SK-N-SH (cell line): ENCODE results near the gene PPP1R1B.

Source experiments
- EP300 ChIP-seq, 2 experiments: IDR thresholded peaks; 2 replicates each; pipeline versions ENCODE4 v1.4.0 to v1.6.1; 2012; ENCODE audit warnings: borderline replicate concordance in 1 of 2, low read depth in 1 of 2, low read length in 1 of 2
- FOXM1 ChIP-seq: IDR thresholded peaks from 2 replicates; pipeline ENCODE4 v1.4.0; 2012; ENCODE audit warnings: low read depth, mild to moderate bottlenecking
- GABPA ChIP-seq: IDR thresholded peaks from 2 replicates; pipeline ENCODE4 v1.4.0; 2012; ENCODE audit warnings: low read depth, mild to moderate bottlenecking
- MXI1 ChIP-seq: IDR thresholded peaks from 2 replicates; pipeline ENCODE4 v1.6.1; 2012; ENCODE audit warnings: mild to moderate bottlenecking, low read depth, low read length, improper control_type of control experiment
- PBX3 ChIP-seq: IDR thresholded peaks from 2 replicates; pipeline ENCODE4; 2012
- POLR2AphosphoS5 ChIP-seq: IDR thresholded peaks from 2 replicates; pipeline ENCODE4 v1.6.1; 2012; ENCODE audit warnings: low read depth, low read length
- REST ChIP-seq: IDR thresholded peaks from 2 replicates; pipeline ENCODE4 v1.6.1; 2012; ENCODE audit warnings: mild to moderate bottlenecking, low read depth, low read length, moderate library complexity
- RFX5 ChIP-seq: IDR thresholded peaks from 2 replicates; pipeline ENCODE4 v1.6.1; 2012; ENCODE audit warnings: mild to moderate bottlenecking, improper control_type of control experiment, low read length
- SMC3 ChIP-seq: IDR thresholded peaks from 2 replicates; pipeline ENCODE4 v1.6.1; 2012; ENCODE audit warnings: low read depth, low read length, improper control_type of control experiment
- TEAD4 ChIP-seq: IDR thresholded peaks from 2 replicates; pipeline ENCODE4 v1.4.0; 2012; ENCODE audit warnings: mild to moderate bottlenecking, borderline replicate concordance; ENCODE audit not compliant: insufficient read depth
- TF ChIP-seq, protein P1 (sequence below): fragments of 200-600 bp; sonication (generic); IDR thresholded peaks from 2 replicates; pipeline ENCODE4 v1.6.1; 2017; ENCODE audit warnings: antibody characterized with exemption, mild to moderate bottlenecking, moderate library complexity
- TF ChIP-seq, protein P2 (sequence below): fragments of 150-350 bp; IDR thresholded peaks from 2 replicates; pipeline ENCODE4 v1.6.1; 2017; ENCODE audit warnings: antibody characterized with exemption, low read length, low read depth, borderline replicate concordance

DNA sequence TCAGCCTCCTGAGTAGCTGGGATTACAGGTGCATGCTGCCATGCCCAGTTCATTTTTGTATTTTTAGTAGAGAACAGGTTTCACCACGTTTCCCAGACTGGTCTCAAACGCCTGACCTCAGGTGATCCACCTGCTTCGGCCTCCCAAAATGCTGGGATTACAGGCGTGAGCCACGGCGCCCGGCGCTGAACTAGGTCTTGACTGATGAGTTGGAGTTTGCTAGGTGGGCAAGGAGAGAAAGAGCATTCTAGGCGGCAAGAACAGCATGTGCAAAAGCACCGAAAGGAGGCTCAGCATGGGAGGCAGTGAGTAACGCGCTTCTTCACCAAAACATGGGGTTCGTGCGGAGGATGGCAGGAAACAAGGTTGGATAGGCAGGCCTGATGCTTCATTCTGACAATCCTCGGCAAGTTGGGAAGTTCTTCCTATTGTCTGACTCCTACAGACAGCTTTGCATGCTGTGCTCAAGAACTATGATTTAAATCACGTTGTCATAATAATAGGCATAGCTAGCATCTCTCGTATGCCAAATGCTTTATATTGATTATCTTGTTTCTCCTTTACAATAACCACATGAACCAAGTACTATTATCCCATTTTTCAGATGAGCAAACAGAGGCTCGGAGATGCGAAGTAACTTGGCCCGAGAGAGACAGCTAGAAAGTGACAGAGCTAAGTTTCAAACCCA is 45.5 kb upstream of the PPP1R1B start:
- no peak for TF ChIP-seq EP300 (IDR thresholded peaks at IDR 0.05; ENCODE audit: borderline replicate concordance in 1 of 2, low read depth in 1 of 2, low read length in 1 of 2)
- TF ChIP-seq, protein P1, sequence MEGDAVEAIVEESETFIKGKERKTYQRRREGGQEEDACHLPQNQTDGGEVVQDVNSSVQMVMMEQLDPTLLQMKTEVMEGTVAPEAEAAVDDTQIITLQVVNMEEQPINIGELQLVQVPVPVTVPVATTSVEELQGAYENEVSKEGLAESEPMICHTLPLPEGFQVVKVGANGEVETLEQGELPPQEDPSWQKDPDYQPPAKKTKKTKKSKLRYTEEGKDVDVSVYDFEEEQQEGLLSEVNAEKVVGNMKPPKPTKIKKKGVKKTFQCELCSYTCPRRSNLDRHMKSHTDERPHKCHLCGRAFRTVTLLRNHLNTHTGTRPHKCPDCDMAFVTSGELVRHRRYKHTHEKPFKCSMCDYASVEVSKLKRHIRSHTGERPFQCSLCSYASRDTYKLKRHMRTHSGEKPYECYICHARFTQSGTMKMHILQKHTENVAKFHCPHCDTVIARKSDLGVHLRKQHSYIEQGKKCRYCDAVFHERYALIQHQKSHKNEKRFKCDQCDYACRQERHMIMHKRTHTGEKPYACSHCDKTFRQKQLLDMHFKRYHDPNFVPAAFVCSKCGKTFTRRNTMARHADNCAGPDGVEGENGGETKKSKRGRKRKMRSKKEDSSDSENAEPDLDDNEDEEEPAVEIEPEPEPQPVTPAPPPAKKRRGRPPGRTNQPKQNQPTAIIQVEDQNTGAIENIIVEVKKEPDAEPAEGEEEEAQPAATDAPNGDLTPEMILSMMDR, result no peak
- no peak for TF ChIP-seq PBX3
- TF ChIP-seq POLR2AphosphoS5, result no peak
- TF ChIP-seq TEAD4, result no peak
- TF ChIP-seq RFX5, result no peak
- TF ChIP-seq SMC3, result no peak
- TF ChIP-seq FOXM1, result no peak
- no peak for TF ChIP-seq GABPA
- TF ChIP-seq MXI1, result no peak
- TF ChIP-seq, protein P2, sequence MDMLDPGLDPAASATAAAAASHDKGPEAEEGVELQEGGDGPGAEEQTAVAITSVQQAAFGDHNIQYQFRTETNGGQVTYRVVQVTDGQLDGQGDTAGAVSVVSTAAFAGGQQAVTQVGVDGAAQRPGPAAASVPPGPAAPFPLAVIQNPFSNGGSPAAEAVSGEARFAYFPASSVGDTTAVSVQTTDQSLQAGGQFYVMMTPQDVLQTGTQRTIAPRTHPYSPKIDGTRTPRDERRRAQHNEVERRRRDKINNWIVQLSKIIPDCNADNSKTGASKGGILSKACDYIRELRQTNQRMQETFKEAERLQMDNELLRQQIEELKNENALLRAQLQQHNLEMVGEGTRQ, result no peak
- no peak for TF ChIP-seq REST
